ENCODE results near the gene ALOX12B.

GRCh38 chr17:8048736-8049135 is 38.8 kb downstream of the ALOX12B start:
- TF ChIP-seq POLR2AphosphoS5 (IDR thresholded peaks at IDR 0.05) (no peak), POLR2A (IDR thresholded peaks at IDR 0.05) (no peak), CTCF (IDR thresholded peaks at IDR 0.05) (no peak), EP300 (IDR thresholded peaks at IDR 0.05) (no peak)
